Measurements from ENCODE around the gene STK25.

The STK25 gene

DNA sequence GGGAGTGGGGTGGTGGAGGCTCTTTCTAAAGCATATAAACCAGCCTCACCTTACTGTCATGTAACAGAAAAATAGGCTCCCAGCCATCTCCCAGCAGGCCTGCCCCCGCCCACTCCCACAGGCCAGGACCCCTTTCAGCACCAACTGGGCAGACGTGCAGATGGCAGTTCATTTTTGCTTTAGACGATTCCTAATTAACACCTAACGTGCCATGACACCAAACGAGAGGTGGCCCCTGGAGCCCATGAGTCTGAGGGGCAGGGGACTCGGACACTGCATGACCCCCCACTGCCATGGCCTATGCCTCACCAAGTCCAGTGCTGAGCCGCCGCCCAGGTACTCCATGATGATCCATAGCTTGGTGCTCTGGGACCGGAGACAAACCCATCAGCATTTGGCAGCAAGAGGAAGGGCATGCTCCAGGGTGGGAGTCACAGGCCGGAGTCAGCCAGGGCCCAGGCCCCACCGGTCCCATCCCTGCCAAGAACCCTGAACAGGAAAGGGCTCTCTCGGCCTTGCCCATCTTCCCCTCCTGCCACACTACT, 7.9 kb downstream of the STK25 start:
- no peaks in the 10 kb centered on the region for H3K9me3 ChIP-seq (ENCODE audit: low read length)
- H3K36me3 ChIP-seq (ENCODE audit: insufficient read depth, low read length) = peaks cover 69% of the 10 kb centered on the region
- H3K4me1 ChIP-seq (ENCODE audit: insufficient read depth, low read length) = no peaks in the 10 kb centered on the region
- H3K27me3 ChIP-seq (ENCODE audit: insufficient read depth, low read length) = no peaks in the 10 kb centered on the region
- no peak overlapping the region for H2AFZ ChIP-seq (ENCODE audit: low read depth, low read length)
- no peak overlapping the region for H3K4me3 ChIP-seq (ENCODE audit: low read length)

DNA sequence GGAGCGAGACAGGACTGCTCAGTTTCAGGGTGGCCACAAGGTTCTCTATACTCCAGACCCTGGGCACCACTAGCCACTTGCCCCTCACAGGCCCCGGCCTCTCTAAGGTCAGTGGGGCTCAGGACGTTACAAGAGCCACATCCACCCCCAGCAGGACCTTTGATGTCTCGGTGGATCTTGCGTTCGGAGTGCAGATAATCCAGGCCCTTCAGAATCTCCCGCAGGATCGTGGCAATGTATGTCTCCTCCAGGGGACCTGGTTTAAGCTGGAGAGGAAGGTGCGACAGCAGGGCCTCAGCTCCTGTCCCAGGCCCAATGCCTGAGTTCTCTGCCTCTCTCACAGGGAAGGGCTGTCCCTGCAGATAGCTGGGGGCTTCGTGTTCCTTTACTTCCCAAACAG, 8.4 kb downstream of the STK25 start:
- Histone ChIP-seq H2AFZ (ENCODE audit: low read depth, low read length) (no peak overlapping the region), H3K27me3 (ENCODE audit: insufficient read depth, low read length) (no peaks in the 10 kb centered on the region), H3K9me3 (ENCODE audit: low read length) (no peaks in the 10 kb centered on the region), H3K4me3 (ENCODE audit: low read length) (no peak overlapping the region), H3K4me1 (ENCODE audit: insufficient read depth, low read length) (no peaks in the 10 kb centered on the region), H3K36me3 (ENCODE audit: insufficient read depth, low read length) (peaks cover 74% of the 10 kb centered on the region)

- Histone ChIP-seq H3K27me3 (ENCODE audit: insufficient read depth, low read length) (no peaks in the 10 kb centered on the region), H3K4me3 (ENCODE audit: low read length) (no peak overlapping the region), H3K36me3 (ENCODE audit: insufficient read depth, low read length) (peaks cover 78% of the 10 kb centered on the region), H3K9me3 (ENCODE audit: low read length) (no peaks in the 10 kb centered on the region), H3K4me1 (ENCODE audit: insufficient read depth, low read length) (no peaks in the 10 kb centered on the region), H2AFZ (ENCODE audit: low read depth, low read length) (no peak overlapping the region)
These were observed 9.0 kb downstream of the STK25 start for GRCh38 chr2:241499146-241499965.

DNA sequence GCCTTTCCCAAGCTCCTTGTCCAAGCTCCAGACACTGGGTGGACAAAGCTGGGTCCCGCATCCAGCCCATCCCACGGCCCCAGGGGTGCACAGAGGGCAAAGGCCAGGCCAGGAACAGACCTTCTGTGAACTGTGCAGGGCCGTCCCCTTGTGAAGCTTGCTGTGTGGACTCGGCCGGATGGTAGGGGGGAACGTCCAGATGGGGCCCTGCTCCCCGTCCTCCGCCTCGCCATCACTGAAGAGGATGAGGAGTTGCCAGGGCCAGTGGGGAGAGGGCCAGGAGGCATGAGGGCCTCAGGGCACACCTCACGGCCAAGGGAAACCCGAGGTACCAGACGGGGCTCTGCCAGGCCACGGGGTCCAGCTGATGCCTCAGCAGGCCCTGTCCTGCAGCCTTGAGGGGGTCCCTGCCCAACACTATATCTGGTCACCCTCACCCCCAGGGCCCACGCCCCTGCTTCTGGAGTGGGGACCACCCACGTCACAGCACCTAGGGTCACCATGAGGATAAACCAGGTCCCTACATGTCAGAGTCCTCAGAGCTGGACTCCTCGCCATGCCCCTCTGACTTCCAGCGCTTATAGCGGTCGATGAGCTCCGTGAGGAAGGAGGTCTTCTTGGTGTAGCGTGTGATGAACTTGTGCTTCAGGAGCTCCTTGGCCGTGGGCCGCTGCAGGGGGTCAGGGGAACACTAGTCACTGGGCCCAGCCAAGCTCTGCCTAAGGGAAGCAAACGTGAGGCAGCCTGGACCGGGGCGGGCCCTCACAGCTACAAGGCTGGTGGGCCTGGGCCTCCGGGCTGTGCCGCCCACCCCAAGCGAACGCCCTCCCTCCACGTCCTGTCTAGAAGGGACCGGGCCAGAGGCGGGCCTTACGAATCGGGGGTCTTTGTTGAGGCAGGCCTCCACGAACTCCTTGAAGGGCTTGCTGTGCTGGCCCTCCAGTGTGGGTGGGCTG, 10.0 kb downstream of the STK25 start:
- no peaks in the 10 kb centered on the region for H3K27me3 ChIP-seq (ENCODE audit: insufficient read depth, low read length)
- no peaks in the 10 kb centered on the region for H3K9me3 ChIP-seq (ENCODE audit: low read length)
- peaks cover 77% of the 10 kb centered on the region for H3K36me3 ChIP-seq (ENCODE audit: insufficient read depth, low read length)
- H2AFZ ChIP-seq (ENCODE audit: low read depth, low read length) = no peak overlapping the region
- no peaks in the 10 kb centered on the region for H3K4me1 ChIP-seq (ENCODE audit: insufficient read depth, low read length)
- H3K4me3 ChIP-seq (ENCODE audit: low read length) = no peak overlapping the region

GRCh38 chr2:241496904-241497877, 11.2 kb downstream of the STK25 start:
- Histone ChIP-seq H3K9me3 (ENCODE audit: low read length) (no peaks in the 10 kb centered on the region), H3K27me3 (ENCODE audit: insufficient read depth, low read length) (no peaks in the 10 kb centered on the region), H3K4me3 (ENCODE audit: low read length) (no peak overlapping the region), H3K36me3 (ENCODE audit: insufficient read depth, low read length) (peaks cover 81% of the 10 kb centered on the region), H3K4me1 (ENCODE audit: insufficient read depth, low read length) (no peaks in the 10 kb centered on the region), H2AFZ (ENCODE audit: low read depth, low read length) (no peak overlapping the region)

GRCh38 chr2:241496003-241496707, 12.2 kb downstream of the STK25 start:
- Histone ChIP-seq H3K9me3 (ENCODE audit: low read length) (no peaks in the 10 kb centered on the region), H3K36me3 (ENCODE audit: insufficient read depth, low read length) (peaks cover 75% of the 10 kb centered on the region), H3K27me3 (ENCODE audit: insufficient read depth, low read length) (no peaks in the 10 kb centered on the region), H3K4me3 (ENCODE audit: low read length) (no peak overlapping the region), H3K4me1 (ENCODE audit: insufficient read depth, low read length) (no peaks in the 10 kb centered on the region), H2AFZ (ENCODE audit: low read depth, low read length) (no peak overlapping the region)

GRCh38 chr2:241495172-241496002, 13.0 kb downstream of the STK25 start:
- no peak overlapping the region for H3K4me3 ChIP-seq (ENCODE audit: low read length)
- H3K4me1 ChIP-seq (ENCODE audit: insufficient read depth, low read length) = no peaks in the 10 kb centered on the region
- peaks cover 67% of the 10 kb centered on the region for H3K36me3 ChIP-seq (ENCODE audit: insufficient read depth, low read length)
- H3K27me3 ChIP-seq (ENCODE audit: insufficient read depth, low read length) = no peaks in the 10 kb centered on the region
- H2AFZ ChIP-seq (ENCODE audit: low read depth, low read length) = no peak overlapping the region
- H3K9me3 ChIP-seq (ENCODE audit: low read length) = no peaks in the 10 kb centered on the region

- Histone ChIP-seq H2AFZ (ENCODE audit: low read depth, low read length) (no peak overlapping the region), H3K4me3 (ENCODE audit: low read length) (no peak overlapping the region), H3K36me3 (ENCODE audit: insufficient read depth, low read length) (peaks cover 58% of the 10 kb centered on the region), H3K27me3 (ENCODE audit: insufficient read depth, low read length) (no peaks in the 10 kb centered on the region), H3K4me1 (ENCODE audit: insufficient read depth, low read length) (no peaks in the 10 kb centered on the region), H3K9me3 (ENCODE audit: low read length) (no peaks in the 10 kb centered on the region)
These were observed 14.0 kb downstream of the STK25 start for GRCh38 chr2:241494311-241494908.

GRCh38 chr2:241493092-241493491, 15.3 kb downstream of the STK25 start:
- H2AFZ ChIP-seq (ENCODE audit: low read depth, low read length) = no peak overlapping the region
- no peaks in the 10 kb centered on the region for H3K9me3 ChIP-seq (ENCODE audit: low read length)
- H3K36me3 ChIP-seq (ENCODE audit: insufficient read depth, low read length) = peaks cover 45% of the 10 kb centered on the region
- no peak overlapping the region for H3K4me3 ChIP-seq (ENCODE audit: low read length)
- H3K27me3 ChIP-seq (ENCODE audit: insufficient read depth, low read length) = no peaks in the 10 kb centered on the region
- H3K4me1 ChIP-seq (ENCODE audit: insufficient read depth, low read length) = no peaks in the 10 kb centered on the region

DNA sequence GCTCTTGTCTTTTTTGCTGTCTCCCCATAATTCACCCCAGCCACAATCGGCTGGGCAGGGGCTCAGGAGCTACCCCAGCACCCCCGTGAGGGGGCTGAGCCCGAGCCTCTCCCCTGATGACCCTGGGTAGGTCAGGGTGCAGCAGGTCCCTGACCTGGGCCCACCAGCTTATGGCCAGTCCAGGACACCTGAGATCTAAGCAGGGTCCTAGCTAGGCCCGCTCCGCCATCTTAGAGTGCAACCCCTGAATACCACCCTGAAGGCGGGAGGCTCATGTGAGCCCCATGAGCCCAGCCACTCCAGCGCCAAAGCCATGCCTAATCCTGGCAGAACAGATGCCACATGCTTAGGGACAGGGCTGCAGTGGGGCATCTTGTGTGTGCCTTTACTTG, 16.2 kb downstream of the STK25 start:
- no peaks in the 10 kb centered on the region for H3K4me1 ChIP-seq (ENCODE audit: insufficient read depth, low read length)
- no peaks in the 10 kb centered on the region for H3K27me3 ChIP-seq (ENCODE audit: insufficient read depth, low read length)
- no peaks in the 10 kb centered on the region for H3K9me3 ChIP-seq (ENCODE audit: low read length)
- no peak overlapping the region for H3K4me3 ChIP-seq (ENCODE audit: low read length)
- no peak overlapping the region for H2AFZ ChIP-seq (ENCODE audit: low read depth, low read length)
- H3K36me3 ChIP-seq (ENCODE audit: insufficient read depth, low read length) = peaks cover 37% of the 10 kb centered on the region

DNA sequence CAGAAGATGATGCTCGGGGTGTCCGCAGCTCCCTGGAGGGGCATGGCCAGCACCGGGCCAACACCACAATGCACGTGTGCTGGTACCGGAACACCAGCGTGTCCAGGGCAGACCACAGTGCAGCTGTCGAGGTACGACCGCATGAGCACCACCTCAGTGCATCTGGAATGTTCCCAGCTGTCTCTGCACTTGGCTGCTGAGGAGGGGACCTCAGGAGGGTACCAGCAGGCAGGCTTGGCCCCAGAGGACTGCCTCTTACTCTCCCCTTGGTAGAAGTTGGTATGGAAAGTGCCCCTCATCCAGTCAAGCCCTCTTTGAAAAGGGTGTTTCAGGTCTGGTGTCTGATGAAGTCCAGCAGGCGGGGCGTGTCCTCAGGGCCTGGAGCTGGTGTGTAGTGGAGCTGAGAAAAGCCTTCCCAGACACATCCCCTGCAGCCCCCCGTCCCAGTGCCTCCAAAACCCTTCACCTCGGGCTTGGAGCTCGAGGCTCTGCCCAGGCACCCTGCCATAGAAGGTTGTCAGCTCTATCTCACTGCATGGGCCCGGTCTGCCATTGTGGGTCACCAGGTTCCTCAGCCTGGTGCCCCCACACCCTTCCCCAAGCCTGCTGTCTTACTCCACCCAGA, 16.7 kb downstream of the STK25 start:
- no peak overlapping the region for H3K4me3 ChIP-seq (ENCODE audit: low read length)
- H3K27me3 ChIP-seq (ENCODE audit: insufficient read depth, low read length) = no peaks in the 10 kb centered on the region
- H3K9me3 ChIP-seq (ENCODE audit: low read length) = no peaks in the 10 kb centered on the region
- peaks cover 32% of the 10 kb centered on the region for H3K36me3 ChIP-seq (ENCODE audit: insufficient read depth, low read length)
- H2AFZ ChIP-seq (ENCODE audit: low read depth, low read length) = no peak overlapping the region
- H3K4me1 ChIP-seq (ENCODE audit: insufficient read depth, low read length) = no peaks in the 10 kb centered on the region
